ENCODE measurements around the gene TCEA2. TPM values are rescaled to one million over a fixed set of nuclear protein-coding genes. Genes with fewer than 3 reads are reported as not detected.

Gene TCEA2
- 27.2 and 35.3 TPM in 2 replicates for total RNA-seq

GRCh38 chr20:64062596-64063388 lies at the start of gene TCEA2:
TCEA2 (plus strand) TSS chr20:64063198; CDS start chr20:64063313, 115 bp downstream.

GRCh38 chr20:64035933-64036345 lies 27.1 kb upstream of the TCEA2 start, which contains the start of gene C20orf204:
C20orf204 (plus strand) TSS chr20:64036182; CDS start chr20:64036324, 142 bp downstream.

GRCh38 chr20:64049060-64049877 lies 13.7 kb upstream of the TCEA2 start, which contains the start of gene SOX18:
SOX18 (minus strand) TSS chr20:64049639; CDS start chr20:64049516, 123 bp downstream.

DNA sequence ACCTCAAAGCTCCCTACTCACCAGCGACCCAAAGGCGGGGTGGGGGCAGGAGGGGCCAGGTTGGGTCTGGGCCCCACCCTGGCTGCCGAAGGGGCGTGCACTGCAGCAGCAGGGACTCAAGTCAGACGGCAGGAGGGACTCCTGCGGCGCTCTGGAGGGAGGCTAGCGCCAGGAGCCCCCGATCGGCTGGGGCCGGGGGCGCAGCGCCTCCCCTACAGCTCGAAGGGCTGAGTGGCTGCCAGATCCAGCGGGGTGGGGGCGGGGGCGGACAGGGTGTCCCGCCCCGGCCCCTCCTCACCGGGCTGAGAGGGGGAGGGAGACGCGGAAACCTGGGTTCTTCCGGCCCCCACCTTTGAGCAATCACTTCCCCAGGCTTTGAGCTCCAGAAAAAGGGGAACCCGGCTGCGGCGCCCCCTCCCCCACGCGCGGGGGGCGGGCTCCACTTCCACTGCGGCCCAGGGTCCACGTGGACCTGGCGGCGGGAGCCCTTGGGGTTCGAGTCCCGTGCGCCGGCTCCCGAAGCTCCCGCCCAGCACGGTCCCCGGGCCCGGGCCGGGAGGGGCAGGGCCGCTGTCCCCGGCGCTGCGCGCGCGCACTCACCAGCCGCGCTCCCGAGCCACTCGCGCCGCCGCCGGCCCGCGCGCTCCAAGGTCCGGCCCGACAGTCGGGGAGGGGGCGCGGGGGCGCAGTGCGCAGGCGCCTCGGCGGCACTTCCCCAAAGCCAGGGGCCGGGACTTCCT lies 16.4 kb downstream of the TCEA2 start, which contains the start of gene RGS19:
TSS of gene RGS19 (minus strand) at position 246 of the 740 bp plus-strand sequence. CDS start 2,632 bp downstream, outside the sequence.

DNA sequence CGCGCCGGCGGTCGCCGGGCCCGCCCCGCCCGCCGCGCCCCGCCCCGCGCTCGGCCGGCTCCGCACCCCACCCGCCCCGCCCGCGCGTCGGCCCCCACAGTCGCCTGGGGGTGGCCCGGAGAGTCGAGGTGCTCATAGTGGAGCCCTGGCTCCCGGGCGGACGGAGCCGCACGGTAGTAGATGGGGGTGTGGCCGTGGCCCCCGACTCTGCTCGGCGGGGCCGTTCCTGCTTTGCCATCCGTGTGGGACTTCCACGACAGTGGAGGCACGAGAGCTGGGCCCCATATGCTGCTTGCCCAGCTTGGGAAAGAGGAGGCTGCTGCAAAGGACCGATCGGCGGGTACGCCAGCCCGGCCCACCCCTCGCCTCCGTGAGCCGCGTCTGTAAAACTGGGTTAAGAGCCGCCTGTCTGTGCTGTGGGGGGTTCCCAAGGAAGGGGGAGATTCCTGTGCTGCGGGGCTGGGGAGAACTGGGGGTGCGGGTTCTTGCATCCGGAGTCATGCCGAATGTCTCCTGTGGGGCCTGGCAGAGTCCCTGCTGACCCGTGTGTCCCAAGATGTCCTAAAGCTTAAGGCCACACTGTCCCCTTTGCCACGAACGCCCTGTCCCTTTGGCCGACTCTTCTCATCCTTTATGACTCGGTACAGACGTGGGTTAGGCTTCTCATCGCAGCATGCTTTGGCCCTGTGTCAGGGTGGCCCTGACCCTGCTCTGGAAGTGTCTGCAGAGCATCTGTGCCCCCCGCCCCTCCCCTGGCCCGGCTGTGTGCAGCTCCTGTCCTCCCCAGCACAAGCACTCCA lies 17.2 kb downstream of the TCEA2 start, which contains the start of gene OPRL1:
TSS of gene OPRL1 (plus strand) at position 70 of the 800 bp plus-strand sequence. CDS start 12,639 bp downstream, outside the sequence.

GRCh38 chr20:64083804-64084684 lies 21.0 kb downstream of the TCEA2 start, which contains the start of gene LKAAEAR1:
LKAAEAR1 (minus strand) TSS chr20:64084398; CDS start chr20:64084219, 179 bp downstream.

GRCh38 chr20:64106981-64107735 lies 44.2 kb downstream of the TCEA2 start, which contains the start of gene NPBWR2:
NPBWR2 (minus strand) TSS chr20:64107565; CDS start chr20:64106831, 734 bp downstream.

Other genes starting within 250 kb of the TCEA2 start
- gene ZBTB46, start 231.9 kb upstream of the TCEA2 start, total RNA-seq: 0.42 and 0.59 TPM in 2 replicates
- 0.09 TPM in 1 of 2 replicates, not detected in the other for gene ABHD16B, start 201.7 kb upstream of the TCEA2 start, total RNA-seq
- 127 and 187 TPM in 2 replicates for gene TPD52L2, start 197.9 kb upstream of the TCEA2 start, total RNA-seq
- 79.7 and 83.4 TPM in 2 replicates for gene DNAJC5, start 168.1 kb upstream of the TCEA2 start, total RNA-seq
- 15.7 and 22.6 TPM in 2 replicates for gene UCKL1, start 106.8 kb upstream of the TCEA2 start, total RNA-seq
- 6.2 and 10.6 TPM in 2 replicates for gene ZNF512B, start 93.3 kb upstream of the TCEA2 start, total RNA-seq
- 0.30 and 2.4 TPM in 2 replicates for gene SAMD10, start 83.6 kb upstream of the TCEA2 start, total RNA-seq
- gene PRPF6, start 82.1 kb upstream of the TCEA2 start, total RNA-seq: 58.2 and 72.9 TPM in 2 replicates
- 0.88 and 0.89 TPM in 2 replicates for gene C20orf204, start 27.0 kb upstream of the TCEA2 start, total RNA-seq
- gene SOX18, start 13.6 kb upstream of the TCEA2 start, total RNA-seq: under 0.01 TPM in 1 of 2 replicates, not detected in the other
- 14.0 and 16.0 TPM in 2 replicates for gene RGS19, start 16.3 kb downstream of the TCEA2 start, total RNA-seq
- 3.0 TPM in 2 replicates for gene OPRL1, start 16.9 kb downstream of the TCEA2 start, total RNA-seq
- not detected in 2 replicates for gene LKAAEAR1, start 21.2 kb downstream of the TCEA2 start, total RNA-seq
- not detected in 2 replicates for gene NPBWR2, start 44.4 kb downstream of the TCEA2 start, total RNA-seq
- gene MYT1, start 101.3 kb downstream of the TCEA2 start, total RNA-seq: not detected in 2 replicates
- gene PCMTD2, start 192.6 kb downstream of the TCEA2 start, total RNA-seq: 41.2 and 42.5 TPM in 2 replicates